Stimulated activated CD8-positive, alpha-beta memory T cell treated with anti-CD3 and anti-CD28 coated beads, Interleukin-12 subunit alpha, Interleukin-12 subunit beta, amount 100 ng/mL, for 24 hours (primary cell): ENCODE results near the gene TAS1R2.

Experiments used
- DNase-seq: peaks from one replicate; pipeline ENCODE4 v3.0.0-alpha.2; 2020; ENCODE audit errors: extremely low read depth

Gene TAS1R2

DNA sequence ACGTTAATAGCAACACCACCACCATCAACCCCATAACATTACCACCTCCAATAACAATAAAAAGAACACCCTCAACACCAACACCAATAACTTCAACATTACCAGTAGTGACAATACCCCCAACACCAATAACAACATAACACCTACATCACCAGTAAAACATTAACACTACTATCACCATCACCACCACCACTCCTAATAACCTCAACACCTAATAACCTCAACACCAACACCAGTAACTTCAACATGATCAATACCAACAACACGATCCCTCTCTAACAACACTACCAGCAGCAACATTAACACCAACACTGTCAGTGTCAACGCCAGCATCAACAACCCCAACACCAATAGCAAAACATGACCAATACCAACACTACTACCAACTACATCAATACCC, 57.2 kb downstream of the TAS1R2 start:
- no peak for DNase-seq

DNA sequence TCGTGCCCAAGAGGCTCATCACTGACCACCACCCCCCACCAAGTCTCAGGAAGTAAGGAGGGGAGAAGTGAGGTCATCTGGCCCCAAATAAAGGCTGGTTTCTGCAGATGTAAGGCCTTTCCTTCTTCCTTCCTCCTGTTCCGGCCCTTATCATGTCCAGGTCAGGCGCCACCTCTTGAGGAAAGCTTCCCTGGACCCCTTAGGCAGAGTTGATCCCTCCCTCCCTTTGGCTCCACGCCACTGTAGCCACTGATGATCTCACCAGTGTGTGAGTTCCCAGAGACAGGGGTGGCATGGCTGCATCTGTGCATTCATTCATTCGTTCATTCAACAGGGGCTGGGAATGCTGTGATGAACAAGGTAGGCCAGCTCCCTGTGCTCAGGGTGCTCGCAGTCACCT, 59.2 kb downstream of the TAS1R2 start:
- DNase-seq: no peak

DNA sequence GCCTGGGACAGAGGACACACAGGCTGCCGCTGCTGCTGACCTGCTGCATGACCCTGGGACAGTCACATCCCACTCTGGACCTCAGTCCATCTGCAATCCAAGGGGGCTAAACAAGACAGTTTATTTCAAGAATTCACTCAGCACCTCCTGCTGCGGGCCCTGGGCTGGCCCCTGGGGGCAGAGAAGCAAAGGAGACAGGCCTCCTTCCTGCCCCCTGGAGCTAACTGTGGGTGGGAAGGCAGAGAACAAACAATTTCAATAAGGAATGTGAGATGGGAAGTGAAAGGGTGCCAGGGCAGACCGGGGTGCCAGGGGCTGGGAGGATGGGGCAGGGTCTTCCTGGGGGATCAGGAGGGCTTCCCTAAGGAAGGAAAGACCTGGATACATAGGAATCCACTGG, 60.0 kb downstream of the TAS1R2 start:
- DNase-seq: no peak

DNA sequence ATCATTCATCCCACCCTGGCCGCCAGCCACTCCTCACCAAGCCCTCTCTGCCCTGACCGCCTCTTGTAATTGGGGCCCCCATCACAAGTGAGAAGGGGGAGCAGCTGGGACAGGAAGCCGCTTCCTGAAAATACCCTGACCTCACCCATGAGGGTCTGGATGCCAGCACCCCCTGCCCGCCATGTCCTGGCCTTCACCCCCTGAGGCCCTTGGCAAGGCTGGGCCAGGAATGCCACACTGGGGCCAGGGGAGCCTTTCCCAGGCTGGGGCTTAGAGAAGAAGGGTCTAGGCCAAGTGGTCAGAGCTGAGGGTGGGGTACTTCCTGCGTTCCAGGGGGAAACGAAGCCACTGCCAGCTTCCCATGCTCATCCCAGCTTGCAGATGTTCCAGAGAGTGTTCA, 60.5 kb downstream of the TAS1R2 start:
- no peak for DNase-seq

DNA sequence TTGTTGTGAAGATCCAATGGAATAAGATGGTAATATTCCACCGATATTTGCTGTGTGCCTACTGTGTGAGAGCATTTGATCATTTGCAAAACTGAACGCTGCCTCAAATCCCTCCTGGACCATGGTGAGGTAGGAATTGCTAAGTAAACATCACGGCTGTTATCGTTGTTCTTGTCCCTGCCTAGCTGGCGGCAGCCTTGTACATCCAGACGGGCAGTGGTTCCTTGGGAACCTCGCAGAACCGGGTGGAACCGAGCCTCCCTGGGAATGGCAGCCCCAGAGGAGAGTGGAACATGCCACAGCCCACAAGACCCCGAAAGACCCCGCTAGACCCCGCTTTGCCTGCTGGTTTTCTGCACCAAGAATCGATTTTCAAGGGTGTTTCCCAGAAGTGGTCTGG, 60.9 kb downstream of the TAS1R2 start:
- no peak for DNase-seq

DNA sequence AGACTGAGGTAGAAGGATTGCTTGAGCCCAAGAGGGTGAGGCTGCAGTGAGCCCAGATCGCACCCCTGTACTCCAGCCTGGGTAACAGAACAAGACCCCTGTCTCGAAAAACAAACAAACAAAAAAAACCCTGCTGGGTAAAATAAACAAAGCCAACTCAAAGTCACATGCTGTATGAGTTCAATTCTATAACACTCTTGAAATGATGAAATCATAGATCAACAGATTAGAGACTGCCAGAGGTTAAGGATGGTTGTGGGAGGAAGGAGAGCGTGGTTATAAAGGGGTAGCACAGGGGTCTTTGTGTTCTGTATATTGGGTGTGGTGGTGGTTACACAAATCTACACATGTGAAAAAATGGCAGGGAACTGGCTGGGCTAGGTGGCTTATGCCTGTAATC, 62.5 kb downstream of the TAS1R2 start:
- DNase-seq: no peak

DNA sequence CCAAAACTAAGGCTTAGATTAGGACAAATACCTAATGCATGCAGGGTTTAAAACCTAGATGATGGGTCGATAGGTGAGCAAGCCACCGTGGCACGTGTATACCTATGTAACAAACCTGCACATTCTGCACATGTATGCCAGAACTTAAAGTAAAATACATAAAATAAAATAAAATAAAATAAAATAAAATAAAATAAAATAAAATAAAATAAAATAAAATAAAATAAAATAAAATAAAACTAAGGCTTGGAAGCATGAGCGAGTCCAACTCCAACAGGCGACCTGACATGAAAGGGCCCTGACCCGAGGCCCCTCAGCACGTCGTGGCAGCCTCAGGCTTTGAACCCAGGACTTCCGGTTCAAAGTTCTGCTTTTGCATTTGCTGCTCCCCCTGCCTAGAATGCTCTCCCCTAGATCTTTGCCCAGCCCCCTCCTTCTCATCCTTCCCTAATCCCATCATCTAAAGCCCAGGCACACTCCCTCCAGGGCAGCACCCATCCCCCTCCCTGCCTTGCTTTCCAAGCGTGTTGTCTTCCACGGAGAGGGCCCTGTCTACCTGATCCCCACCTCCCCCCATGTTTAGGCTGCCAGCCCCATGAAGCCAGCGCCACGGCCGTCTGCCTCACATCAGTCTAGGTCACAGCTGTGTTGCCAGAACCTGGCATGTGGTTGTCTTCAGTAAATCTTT, 64.3 kb downstream of the TAS1R2 start:
- no peak for DNase-seq

DNA sequence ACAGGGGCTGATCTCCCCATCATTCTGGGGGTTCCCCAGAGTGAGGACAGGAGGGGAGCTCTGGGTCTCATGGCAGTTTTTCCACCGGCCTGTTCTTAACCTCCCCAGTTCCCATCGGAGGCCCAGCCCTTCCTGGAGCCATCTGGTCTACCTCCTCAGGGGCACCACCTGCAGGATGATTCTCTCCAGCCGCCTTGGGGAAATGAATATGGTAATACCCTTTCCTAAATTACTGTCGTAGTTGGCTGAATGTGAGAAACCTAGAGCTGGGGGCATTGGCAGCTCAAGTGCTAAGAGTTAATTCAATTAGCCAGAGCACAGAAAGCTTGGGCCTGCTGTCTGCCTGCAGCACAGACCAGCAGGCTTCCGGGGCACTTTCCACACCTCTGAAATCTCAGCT, 64.9 kb downstream of the TAS1R2 start:
- DNase-seq: no peak

DNA sequence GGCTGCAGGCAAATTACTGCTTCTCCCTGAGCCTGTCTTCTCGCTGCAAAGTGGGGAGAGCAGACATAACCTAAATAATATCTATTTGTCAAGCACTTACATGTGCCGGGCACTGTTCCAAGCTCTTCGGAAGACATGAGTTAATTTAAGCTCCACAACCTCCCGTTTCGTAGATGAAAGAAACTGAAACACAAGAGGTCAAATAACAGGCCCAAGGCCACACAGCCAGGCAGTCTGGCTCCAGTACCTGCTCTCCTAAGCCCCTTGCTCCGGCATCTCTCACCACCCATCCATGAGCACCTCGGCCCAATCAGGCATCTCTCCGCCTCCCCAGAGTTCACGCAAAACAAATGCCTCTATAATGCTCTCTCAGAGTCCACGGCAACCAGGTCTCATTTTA, 65.4 kb downstream of the TAS1R2 start:
- no peak for DNase-seq

DNA sequence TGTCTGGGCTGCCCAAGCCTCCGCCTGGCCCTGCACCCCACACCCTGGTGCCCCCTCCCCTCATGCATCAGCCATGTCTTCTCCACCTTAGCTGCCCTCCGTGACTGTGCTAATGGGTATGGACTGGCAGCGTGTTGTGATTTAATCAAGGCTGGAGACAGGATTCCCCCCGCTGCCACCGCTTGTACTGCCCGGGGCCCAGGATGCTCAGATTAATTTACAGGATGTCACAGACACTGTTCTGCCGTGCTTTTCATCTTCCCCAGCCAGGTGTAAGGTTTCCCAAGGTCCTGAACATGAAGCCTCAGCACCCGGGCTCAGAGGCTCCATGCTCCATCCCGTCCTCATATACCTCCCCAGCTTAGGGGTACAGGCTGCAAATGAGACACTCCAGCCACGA, 66.3 kb downstream of the TAS1R2 start:
- DNase-seq: no peak

DNA sequence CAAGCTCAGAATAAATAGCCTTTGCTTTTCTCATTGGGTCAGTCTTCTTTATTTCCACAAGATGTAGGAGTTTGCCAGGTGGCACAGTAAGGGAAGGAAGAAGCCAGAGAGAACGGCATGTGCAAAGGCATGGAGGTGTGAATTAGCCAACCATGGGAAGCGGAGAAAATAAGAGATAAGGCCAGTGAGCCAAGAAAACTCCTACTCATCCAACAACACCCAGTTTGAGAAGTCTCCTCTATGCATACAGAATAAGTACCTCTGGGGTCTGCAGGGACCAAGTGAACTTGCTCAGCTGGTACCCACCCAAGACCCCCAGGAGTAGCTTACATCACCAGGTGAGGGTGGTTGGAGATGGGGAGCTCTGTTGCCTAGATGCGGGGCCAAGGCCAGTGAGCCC, 66.7 kb downstream of the TAS1R2 start:
- no peak for DNase-seq
